IMR-90 (cell line): Measurements from ENCODE around the gene CIAO3. TPM values are rescaled to one million over a fixed set of nuclear protein-coding genes. Genes with fewer than 3 reads are reported as not detected.
"Not testable (repeated sequence)": the region's sequence is repeated elsewhere in the genome, so short reads cannot be mapped to it uniquely, and the experiment has no call there.

ENCODE experiments used
- ATAC-seq: fragments of 200-7000 bp; cut with Tn5 transposase; 2 replicates; pipeline ENCODE4 v1.9.1; 2020; ENCODE audit warnings: low read depth, mild to moderate bottlenecking, moderate library complexity
- BruUV-seq: library from RNA; stranded (reverse); fragments of 400-500 nt; replicated peaks from 2 replicates; lab custom pipeline; 2021; lab: Mats Ljungman, UMichigan
- CTCF ChIA-PET: fragments of 300-600 bp; formaldehyde crosslinking; extraction: SDS; loops from one replicate; lab custom pipeline; 2021; ENCODE audit warnings: antibody characterized with exemption; lab: Yijun Ruan, JAX
- POLR2A ChIA-PET: fragments of 300-600 bp; sonication (Branson Sonifier 250); formaldehyde crosslinking; loops from one replicate; lab custom pipeline; 2022; ENCODE audit warnings: antibody characterized with exemption; ENCODE audit not compliant: unreplicated experiment; lab: Charles Lee
- DNase-seq: peaks from one replicate; pipeline ENCODE4 v3.0.0; 2013
- H2AFZ ChIP-seq: replicated peaks from 2 replicates; pipeline ENCODE3; 2013; ENCODE audit warnings: low read length, mild to moderate bottlenecking; ENCODE audit not compliant: poor library complexity
- H2AK5ac ChIP-seq: 2 replicates; pipeline ENCODE4 v1.6.1; 2013; ENCODE audit warnings: low read depth, low read length, inconsistent platforms
- H2AK9ac ChIP-seq: replicated peaks from 2 replicates; pipeline ENCODE3; 2013; ENCODE audit warnings: mild to moderate bottlenecking, low read depth, low read length, moderate library complexity; ENCODE audit not compliant: poor library complexity
- H2BK120ac ChIP-seq: 2 replicates; pipeline ENCODE4 v1.6.1; 2013; ENCODE audit warnings: low read depth, low read length, inconsistent platforms
- H2BK15ac ChIP-seq: 3 replicates; pipeline ENCODE4 v1.6.1; 2013; ENCODE audit warnings: low read depth, low read length, inconsistent platforms
- H2BK20ac ChIP-seq: 2 replicates; pipeline ENCODE4 v1.6.1; 2013; ENCODE audit warnings: low read depth, mild to moderate bottlenecking, inconsistent platforms, low read length, moderate library complexity
- H2BK5ac ChIP-seq: 2 replicates; pipeline ENCODE4 v1.6.1; 2013; ENCODE audit warnings: mild to moderate bottlenecking, low read depth, low read length, inconsistent platforms; ENCODE audit not compliant: poor library complexity, severe bottlenecking
- H3K14ac ChIP-seq: replicated peaks from 2 replicates; pipeline ENCODE4 v1.6.1; 2013; ENCODE audit warnings: low read depth, low read length, inconsistent platforms
- H3K18ac ChIP-seq: 2 replicates; pipeline ENCODE4 v1.6.1; 2013; ENCODE audit warnings: low read depth, low read length, control low read depth
- H3K23ac ChIP-seq: 2 replicates; pipeline ENCODE4 v1.6.1; 2013; ENCODE audit warnings: low read depth, low read length, inconsistent platforms
- H3K27ac ChIP-seq: 2 replicates; pipeline ENCODE4 v1.5.1; 2013; ENCODE audit warnings: mild to moderate bottlenecking, control low read depth, low read length; ENCODE audit not compliant: insufficient read depth
- H3K27me3 ChIP-seq: 2 replicates; pipeline ENCODE4 v1.6.1; 2013; ENCODE audit warnings: low read length; ENCODE audit not compliant: control insufficient read depth, insufficient read depth
- H3K36me3 ChIP-seq: 2 replicates; pipeline ENCODE4 v1.6.1; 2013; ENCODE audit warnings: low read length, mixed read lengths; ENCODE audit not compliant: control insufficient read depth, insufficient read depth
- H3K4ac ChIP-seq: 2 replicates; pipeline ENCODE4 v1.6.1; 2013; ENCODE audit warnings: low read depth, low read length, inconsistent platforms
- H3K4me1 ChIP-seq: 2 replicates; pipeline ENCODE4 v1.6.1; 2013; ENCODE audit warnings: low read length, mixed read lengths; ENCODE audit not compliant: control insufficient read depth, insufficient read depth
- H3K4me2 ChIP-seq: 2 replicates; pipeline ENCODE4 v1.6.1; 2013; ENCODE audit warnings: low read depth, mild to moderate bottlenecking, control low read depth, low read length, moderate library complexity
- H3K4me3 ChIP-seq: 2 replicates; pipeline ENCODE4 v1.5.1; 2013; ENCODE audit warnings: low read depth, mild to moderate bottlenecking, control low read depth, low read length, moderate library complexity; ENCODE audit not compliant: insufficient read depth
- H3K56ac ChIP-seq: 2 replicates; pipeline ENCODE4 v1.6.1; 2013; ENCODE audit warnings: low read length, inconsistent platforms; ENCODE audit not compliant: insufficient read depth; ENCODE audit errors: extremely low read depth
- H3K79me1 ChIP-seq, 2 experiments: 2 replicates each; pipeline ENCODE4 v1.6.1; 2013; ENCODE audit warnings: low read length in 2 of 2, inconsistent platforms in 1 of 2, low read depth in 1 of 2
- H3K9ac ChIP-seq: 2 replicates; pipeline ENCODE4 v1.6.1; 2013; ENCODE audit warnings: low read depth, low read length, control low read depth
- H3K9me1 ChIP-seq: 2 replicates; pipeline ENCODE4 v1.6.1; 2013; ENCODE audit warnings: low read length, inconsistent platforms; ENCODE audit not compliant: insufficient read depth
- H3K9me3 ChIP-seq: 2 replicates; pipeline ENCODE4 v1.6.1; 2013; ENCODE audit warnings: low read length; ENCODE audit not compliant: control insufficient read depth, insufficient read depth
- H4K20me1 ChIP-seq: 2 replicates; pipeline ENCODE4 v1.6.1; 2013; ENCODE audit warnings: low read length, inconsistent platforms; ENCODE audit not compliant: insufficient read depth
- H4K5ac ChIP-seq: 2 replicates; pipeline ENCODE4 v1.6.1; 2013; ENCODE audit warnings: mild to moderate bottlenecking, low read depth, low read length, control low read depth
- H4K8ac ChIP-seq, 2 experiments: 2 replicates each; pipeline ENCODE4 v1.6.1; 2013; ENCODE audit warnings: low read depth in 2 of 2, low read length in 2 of 2, control low read depth in 1 of 2, inconsistent platforms in 1 of 2
- H4K91ac ChIP-seq: 2 replicates; pipeline ENCODE4 v1.6.1; 2013; ENCODE audit warnings: low read depth, low read length, inconsistent platforms; ENCODE audit not compliant: insufficient read depth
- BHLHE40 ChIP-seq: fragments of 150-350 bp; IDR thresholded peaks from 2 replicates; pipeline ENCODE4 v1.6.1; 2016; ENCODE audit warnings: mild to moderate bottlenecking, low read depth, low read length
- MAFK ChIP-seq: IDR thresholded peaks from 2 replicates; pipeline ENCODE4 v1.6.1; 2012; ENCODE audit warnings: low read depth, low read length, improper control_type of control experiment
- RAD21 ChIP-seq: IDR thresholded peaks from 2 replicates; pipeline ENCODE4 v1.6.1; 2012; ENCODE audit warnings: low read length, improper control_type of control experiment
- RFX5 ChIP-seq: IDR thresholded peaks from 2 replicates; pipeline ENCODE4 v1.8.0; 2012; ENCODE audit warnings: low read depth, mild to moderate bottlenecking, low read length, moderate library complexity
- USF2 ChIP-seq: fragments of 150-350 bp; IDR thresholded peaks from 2 replicates; pipeline ENCODE4 v1.6.1; 2017; ENCODE audit warnings: mild to moderate bottlenecking, antibody characterized with exemption, low read length, low read depth
- WGBS, 2 experiments: methylation state at CpG; one replicate each; pipeline versions ENCODE4 v1.1.5 to v1.1.7; 2013; ENCODE audit warnings: missing lambda C conversion rate in 2 of 2; ENCODE audit not compliant: insufficient read length in 1 of 2; ENCODE audit errors: extremely low coverage in 2 of 2; 5-methylcytosine and 5-hydroxymethylcytosine counted together
- dilution Hi-C: fragments of 300-500 bp; cut with HindIII; formaldehyde crosslinking; loops from one replicate; pipeline ENCODE4 v1.14.3; 2018; ENCODE audit warnings: low sequenced_read_pairs; ENCODE audit not compliant: unreplicated experiment
- in situ Hi-C: fragments of 300-500 bp; cut with MboI; formaldehyde crosslinking; loops from 3 replicates; pipeline ENCODE4 v1.14.3; 2019; ENCODE audit warnings: low sequenced_read_pairs, inconsistent platforms, mixed read lengths
- intact Hi-C: fragments of 100-400 bp; cut with micrococcal nuclease; formaldehyde crosslinking; loops from 2 replicates; pipeline ENCODE4 v1.10.0; 2022
- polyA plus RNA-seq, 3 experiments: library from polyadenylated mRNA; depleted of rRNA; stranded (reverse); fragments of >200 nt; gene quantifications; 2 replicates each; pipeline ENCODE4 v1.2.3, GENCODE V29; 2012; ENCODE audit warnings: low replicate concordance in 1 of 3
- total RNA-seq: library from RNA; depleted of rRNA; stranded (reverse); fragments of >200 nt; gene quantifications from 2 replicates; pipeline ENCODE4 v1.2.3, GENCODE V29; 2012

Gene CIAO3
- total and polyA plus RNA-seq, 2 of the 4 experiments (the other 2 are of a cell fraction), result 17.0 to 20.2 TPM

- Histone ChIP-seq H3K27me3 (no peaks in the 10 kb centered on the region), H3K9me1 (peaks cover 4% of the 10 kb centered on the region; the same call in 1 of the 2 replicates), H2AK5ac (no peak overlapping the region), H3K4ac (no peak overlapping the region), H3K36me3 (0 out of 2 replicates have a peak, but pooled peaks cover 1% of the 10 kb centered on the region), H3K56ac (no peak overlapping the region), H3K4me1 (peaks cover 5% of the 10 kb centered on the region; the same call in 1 of the 2 replicates), H2BK120ac (no peak overlapping the region), H3K23ac (no peak overlapping the region), H3K4me2 (no peak overlapping the region), H4K8ac (no peak overlapping the region), H2BK20ac (no peak overlapping the region), H4K20me1 (0 out of 2 replicates have a peak, but pooled peaks cover 5% of the 10 kb centered on the region), H3K18ac (no peak overlapping the region), H3K79me1 (peaks cover 7 to 15% of the 10 kb centered on the region in 2 experiments), H3K9ac (no peak overlapping the region), H4K5ac (no peak overlapping the region), H3K4me3 (no peak overlapping the region), H3K9me3 (no peaks in the 10 kb centered on the region), H2BK15ac (no peak overlapping the region), H2AK9ac (no peak overlapping the region), H3K14ac (no peak overlapping the region), H2AFZ (no peak overlapping the region), H3K27ac (no peak overlapping the region), H4K91ac (no peak overlapping the region), H2BK5ac (no peak overlapping the region)
- no peak for TF ChIP-seq RAD21
- no peak for TF ChIP-seq RFX5
- TF ChIP-seq USF2, result no peak
- no peak for TF ChIP-seq BHLHE40
- TF ChIP-seq MAFK, result no peak
- in situ Hi-C loops (no loop called here), intact Hi-C loops (loop anchor here (5.0 kb wide), 1 partner anchor 43 kb away; the partner anchor contains the start of genes CHTF18 and RPUSD1), dilution Hi-C loops (no loop called here)
- DNase-seq, result no peak
- ChIA-PET CTCF (no interaction called here), POLR2A (no interaction called here)
- WGBS, 2 experiments, result 73% methylated on average over 11 of the region's 21 CpGs; no CpG with 5 or more reads in 1 of the 2 experiments
- BruUV-seq, result no TSS peak
- ATAC-seq, result no peak
Observed at GRCh38 chr16:743794-744500, 3.1 kb upstream of the CIAO3 start.

GRCh38 chr16:742894-743293 is 2.1 kb upstream of the CIAO3 start:
- H3K14ac ChIP-seq, H4K5ac ChIP-seq, dilution Hi-C loops, H4K8ac ChIP-seq, H3K9me1 ChIP-seq, H3K4ac ChIP-seq, H3K27me3 ChIP-seq, H3K9ac ChIP-seq, H3K9me3 ChIP-seq, DNase-seq, H3K4me1 ChIP-seq, H3K27ac ChIP-seq, BruUV-seq, H2AK5ac ChIP-seq, H2BK120ac ChIP-seq, H2AK9ac ChIP-seq, in situ Hi-C loops, H3K23ac ChIP-seq, POLR2A ChIA-PET, H2AFZ ChIP-seq, H4K20me1 ChIP-seq, H3K18ac ChIP-seq, H2BK15ac ChIP-seq, H3K4me3 ChIP-seq, H4K91ac ChIP-seq, H3K36me3 ChIP-seq, H3K4me2 ChIP-seq, H3K56ac ChIP-seq, H2BK5ac ChIP-seq, ATAC-seq, H2BK20ac ChIP-seq: not testable (repeated sequence)
- intact Hi-C loops, result loop anchor here (5.0 kb wide), 1 partner anchor 44 kb away; the partner anchor contains the start of genes CHTF18 and RPUSD1
- 100% methylated on average over 3 of the region's 14 CpGs; no CpG with 5 or more reads in 1 of the 2 experiments for WGBS, 2 experiments
- CTCF ChIA-PET, result interaction anchor here (0.6 kb wide), 1 partner anchor 43 kb away, joined by 3 read pairs; no protein-coding TSS in a partner anchor
- peaks cover 7 to 15% of the 10 kb centered on the region in 2 experiments for H3K79me1 ChIP-seq
